ENCODE measurements around the gene RSF1.

DNA sequence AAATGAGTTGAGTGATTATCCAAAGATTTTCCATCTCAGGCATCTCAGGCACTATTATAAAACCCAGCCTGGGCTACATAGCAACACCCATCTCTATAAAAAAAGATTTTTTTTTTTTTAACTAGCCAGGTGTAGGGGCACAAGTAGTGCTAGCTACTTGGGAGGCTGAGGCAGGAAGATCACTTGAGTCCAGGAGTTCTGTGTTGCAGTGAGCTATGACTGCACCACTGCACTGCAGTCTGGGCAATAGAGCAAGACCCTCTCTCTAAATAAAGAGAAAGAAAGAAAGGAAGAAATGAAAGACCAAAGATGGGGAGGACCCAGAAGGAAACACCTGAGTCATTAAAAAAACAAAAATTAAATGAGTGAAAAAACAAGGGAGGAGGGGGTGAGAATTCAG is 14.1 kb downstream of the RSF1 start:
- TF ChIP-seq, protein P1, sequence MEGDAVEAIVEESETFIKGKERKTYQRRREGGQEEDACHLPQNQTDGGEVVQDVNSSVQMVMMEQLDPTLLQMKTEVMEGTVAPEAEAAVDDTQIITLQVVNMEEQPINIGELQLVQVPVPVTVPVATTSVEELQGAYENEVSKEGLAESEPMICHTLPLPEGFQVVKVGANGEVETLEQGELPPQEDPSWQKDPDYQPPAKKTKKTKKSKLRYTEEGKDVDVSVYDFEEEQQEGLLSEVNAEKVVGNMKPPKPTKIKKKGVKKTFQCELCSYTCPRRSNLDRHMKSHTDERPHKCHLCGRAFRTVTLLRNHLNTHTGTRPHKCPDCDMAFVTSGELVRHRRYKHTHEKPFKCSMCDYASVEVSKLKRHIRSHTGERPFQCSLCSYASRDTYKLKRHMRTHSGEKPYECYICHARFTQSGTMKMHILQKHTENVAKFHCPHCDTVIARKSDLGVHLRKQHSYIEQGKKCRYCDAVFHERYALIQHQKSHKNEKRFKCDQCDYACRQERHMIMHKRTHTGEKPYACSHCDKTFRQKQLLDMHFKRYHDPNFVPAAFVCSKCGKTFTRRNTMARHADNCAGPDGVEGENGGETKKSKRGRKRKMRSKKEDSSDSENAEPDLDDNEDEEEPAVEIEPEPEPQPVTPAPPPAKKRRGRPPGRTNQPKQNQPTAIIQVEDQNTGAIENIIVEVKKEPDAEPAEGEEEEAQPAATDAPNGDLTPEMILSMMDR (IDR thresholded peaks at IDR 0.05): no peak
- TF ChIP-seq EP300 (IDR thresholded peaks at IDR 0.05) (no peak), POLR2AphosphoS5 (IDR thresholded peaks at IDR 0.05) (no peak)

All from esophagus muscularis mucosa (tissue), 4 donors.